Measurements from ENCODE around the gene PTTG1IP.
A peak's percentile ranks its signal among the peaks of the same experiment; 100 is the strongest.

PTTG1IP gene

GRCh38 chr21:44858291-44858690 lies 15.2 kb downstream of the PTTG1IP start:
- no peak for DNase-seq

GRCh38 chr21:44857127-44857892 lies 16.2 kb downstream of the PTTG1IP start:
- DNase-seq = no peak

GRCh38 chr21:44856131-44856530 lies 17.4 kb downstream of the PTTG1IP start:
- DNase-seq = no peak

- DNase-seq = no peak
Observed at GRCh38 chr21:44855572-44855971, 17.9 kb downstream of the PTTG1IP start.

- no peak for DNase-seq
Observed at GRCh38 chr21:44854664-44855446, 18.6 kb downstream of the PTTG1IP start.

GRCh38 chr21:44854391-44854663 lies 19.2 kb downstream of the PTTG1IP start:
- no peak for DNase-seq

GRCh38 chr21:44853601-44854390 lies 19.7 kb downstream of the PTTG1IP start:
- DNase-seq = no peak

- DNase-seq = no peak
Observed at GRCh38 chr21:44850905-44851657, 22.4 kb downstream of the PTTG1IP start.

- DNase-seq = no peak
Observed at GRCh38 chr21:44850208-44850800, 23.2 kb downstream of the PTTG1IP start.

GRCh38 chr21:44849616-44850130 lies 23.8 kb downstream of the PTTG1IP start:
- no peak for DNase-seq

- no peak for DNase-seq
Observed at GRCh38 chr21:44848821-44849521, 24.5 kb downstream of the PTTG1IP start.

- no peak for DNase-seq
Observed at GRCh38 chr21:44847261-44848056, 26.0 kb downstream of the PTTG1IP start.

GRCh38 chr21:44846485-44847260 lies 26.8 kb downstream of the PTTG1IP start:
- no peak for DNase-seq

- DNase-seq = no peak
Observed at GRCh38 chr21:44846224-44846484, 27.3 kb downstream of the PTTG1IP start.

- peak; percentile 53 for DNase-seq
Observed at GRCh38 chr21:44845418-44846223, 27.9 kb downstream of the PTTG1IP start.

GRCh38 chr21:44844256-44844655 lies 29.2 kb downstream of the PTTG1IP start:
- no peak for DNase-seq

- no peak for DNase-seq
Observed at GRCh38 chr21:44842721-44843445, 30.6 kb downstream of the PTTG1IP start.

- no peak for DNase-seq
Observed at GRCh38 chr21:44842087-44842486, 31.4 kb downstream of the PTTG1IP start.

- no peak for DNase-seq
Observed at GRCh38 chr21:44840771-44841170, 32.7 kb downstream of the PTTG1IP start.

All from HCEC 1CT (cell line).